Activated CD8-positive, alpha-beta T cell treated with anti-CD3 and anti-CD28 coated beads, Interleukin-2, amount 10 ng/mL, durations not matched to agents 7 days and 5 days (primary cell): ENCODE data around the gene PLA2G4D. TPM values are rescaled to one million over a fixed set of nuclear protein-coding genes. Genes with fewer than 3 reads are reported as not detected.

Experiments used
- ATAC-seq: fragments of 150-1000 bp; cut with Tn5 transposase; one replicate; pipeline ENCODE4 v1.10.0; 2021; ENCODE audit warnings: moderate library complexity
- CTCF ChIA-PET: fragments of 350-600 bp; sonication (Branson Sonifier 250); formaldehyde crosslinking; loops from one replicate; lab custom pipeline; 2021; ENCODE audit warnings: antibody characterized with exemption; lab: Charles Lee
- POLR2A ChIA-PET: fragments of 350-600 bp; sonication (Branson Sonifier 250); formaldehyde crosslinking; loops from one replicate; lab custom pipeline; 2021; ENCODE audit warnings: antibody characterized with exemption; lab: Charles Lee
- DNase-seq: peaks from one replicate; pipeline ENCODE4 v3.0.0-alpha.2; 2020
- H3K27ac Mint-ChIP-seq: one replicate; pipeline ENCODE4 v1.8.0; 2021; ENCODE audit warnings: mild to moderate bottlenecking, mixed read lengths
- H3K27me3 Mint-ChIP-seq: one replicate; pipeline ENCODE4 v1.8.0; 2021; ENCODE audit warnings: low read depth, mixed read lengths
- H3K36me3 Mint-ChIP-seq: one replicate; pipeline ENCODE4 v1.8.0; 2021; ENCODE audit warnings: low read depth, mixed read lengths
- H3K4me1 Mint-ChIP-seq: one replicate; pipeline ENCODE4 v1.8.0; 2021; ENCODE audit warnings: low read depth, mixed read lengths
- H3K4me3 Mint-ChIP-seq: one replicate; pipeline ENCODE4 v1.8.0; 2021; ENCODE audit warnings: mild to moderate bottlenecking, mixed read lengths
- H3K9me3 Mint-ChIP-seq: one replicate; pipeline ENCODE4 v1.8.0; 2022; ENCODE audit warnings: mixed read lengths; ENCODE audit not compliant: insufficient read depth
- total RNA-seq, 2 experiments: library from RNA; stranded (reverse); gene quantifications; one replicate each; pipeline ENCODE4 v1.2.3, GENCODE V29; 2021

PLA2G4D gene
- total RNA-seq, 2 experiments from 2014 or later, result not detected

GRCh38 chr15:42057799-42058646 is 36.3 kb downstream of the PLA2G4D start:
- peaks cover 33% of the 10 kb centered on the region for H3K27me3 Mint-ChIP-seq
- no peak for ATAC-seq
- POLR2A ChIA-PET, result no interaction called here

GRCh38 chr15:42056934-42057798 is 37.2 kb downstream of the PLA2G4D start:
- H3K36me3 Mint-ChIP-seq, result no peaks in the 10 kb centered on the region
- ATAC-seq (peak; percentile 80), DNase-seq (peak; percentile 59)
- H3K27ac Mint-ChIP-seq, result no peak overlapping the region
- peaks cover 14% of the 10 kb centered on the region for H3K4me1 Mint-ChIP-seq
- POLR2A ChIA-PET, result no interaction called here
- CTCF ChIA-PET, result interaction anchor here (1.0 to 6.7 kb wide), 9 partner anchors 8 to 283 kb away, joined by 3 to 64 read pairs (median 5); partner anchors contain the start of gene MAPKBP1
- H3K27me3 Mint-ChIP-seq, result peaks cover 33% of the 10 kb centered on the region
- peak overlapping the region; percentile 46 for H3K4me3 Mint-ChIP-seq
- no peaks in the 10 kb centered on the region for H3K9me3 Mint-ChIP-seq

More at GRCh38 chr15:42057799-42058646, 36.3 kb downstream of the PLA2G4D start:
- Mint-ChIP-seq H3K4me1 (peaks cover 14% of the 10 kb centered on the region), H3K9me3 (no peaks in the 10 kb centered on the region), H3K4me3 (no peak overlapping the region), H3K36me3 (no peaks in the 10 kb centered on the region), H3K27ac (no peak overlapping the region)
- CTCF ChIA-PET, result interaction anchor here (0.7 to 6.7 kb wide), 8 partner anchors 9 to 284 kb away, joined by 3 to 64 read pairs (median 6); partner anchors contain the start of gene MAPKBP1
- no peak for DNase-seq

DNA sequence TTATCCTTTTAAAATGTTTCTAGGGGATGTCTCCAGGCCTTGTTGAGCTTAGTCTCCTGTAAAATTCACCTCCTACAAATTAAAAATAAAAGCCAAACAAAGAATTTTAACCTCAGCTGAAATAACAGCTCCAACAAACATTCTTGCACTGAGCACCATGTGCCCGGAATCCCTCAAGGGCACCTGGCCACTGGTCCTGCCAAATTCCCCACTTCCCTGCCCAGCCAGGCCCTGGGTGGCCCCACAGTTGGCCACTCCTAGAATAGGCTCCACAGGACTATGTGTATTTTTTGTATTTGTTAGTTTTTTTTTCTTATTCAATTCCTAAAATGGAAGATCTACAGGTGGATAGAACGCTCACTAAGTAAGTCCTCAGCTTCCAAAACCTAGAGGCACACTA is 40.4 kb downstream of the PLA2G4D start:
- ChIA-PET POLR2A (no interaction called here), CTCF (interaction anchor here (6.7 kb wide), 1 partner anchor 65 kb away, joined by 64 read pairs; no protein-coding TSS in a partner anchor)
- Mint-ChIP-seq H3K4me3 (no peak overlapping the region), H3K9me3 (no peaks in the 10 kb centered on the region), H3K27me3 (peaks cover 36% of the 10 kb centered on the region), H3K4me1 (peaks cover 9% of the 10 kb centered on the region), H3K36me3 (no peaks in the 10 kb centered on the region), H3K27ac (no peak overlapping the region)
- DNase-seq (no peak), ATAC-seq (no peak)

DNA sequence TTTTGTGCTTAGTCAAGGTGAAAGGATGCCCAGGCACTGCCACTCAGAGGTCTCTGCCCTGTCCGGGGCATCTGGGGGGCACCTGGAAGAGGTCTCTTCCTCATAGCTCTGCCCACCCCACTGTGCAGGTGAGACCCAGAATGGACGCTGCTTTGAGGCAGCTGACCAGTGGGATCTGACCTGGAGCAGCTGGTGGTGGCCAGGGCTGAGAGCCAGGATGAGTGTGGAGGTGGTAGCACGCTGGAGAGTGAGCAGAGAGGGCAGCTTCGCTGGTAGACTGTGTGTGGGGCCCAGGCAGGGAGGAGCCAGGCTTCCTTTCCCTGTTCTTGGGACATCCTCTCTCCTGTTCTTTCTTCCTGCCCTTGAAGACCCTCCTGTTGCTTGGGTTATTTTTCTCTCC is 41.4 kb downstream of the PLA2G4D start:
- Mint-ChIP-seq H3K4me1 (peaks cover 9% of the 10 kb centered on the region), H3K9me3 (no peaks in the 10 kb centered on the region), H3K27me3 (peaks cover 32% of the 10 kb centered on the region), H3K27ac (no peak overlapping the region), H3K36me3 (no peaks in the 10 kb centered on the region), H3K4me3 (no peak overlapping the region)
- ATAC-seq, result no peak
- ChIA-PET CTCF (interaction anchor here (1.1 to 6.7 kb wide), 2 partner anchors 32 to 64 kb away, joined by 4 to 64 read pairs; no protein-coding TSS in a partner anchor), POLR2A (no interaction called here)
- DNase-seq, result no peak

GRCh38 chr15:42050484-42051255 is 43.7 kb downstream of the PLA2G4D start:
- peaks cover 19% of the 10 kb centered on the region for H3K27me3 Mint-ChIP-seq
- no peak overlapping the region for H3K27ac Mint-ChIP-seq
- ATAC-seq, result no peak
- no peak for DNase-seq
- H3K9me3 Mint-ChIP-seq, result no peaks in the 10 kb centered on the region
- H3K36me3 Mint-ChIP-seq, result no peaks in the 10 kb centered on the region
- H3K4me3 Mint-ChIP-seq, result no peak overlapping the region
- CTCF ChIA-PET, result no interaction called here
- H3K4me1 Mint-ChIP-seq, result no peaks in the 10 kb centered on the region
- POLR2A ChIA-PET, result no interaction called here

DNA sequence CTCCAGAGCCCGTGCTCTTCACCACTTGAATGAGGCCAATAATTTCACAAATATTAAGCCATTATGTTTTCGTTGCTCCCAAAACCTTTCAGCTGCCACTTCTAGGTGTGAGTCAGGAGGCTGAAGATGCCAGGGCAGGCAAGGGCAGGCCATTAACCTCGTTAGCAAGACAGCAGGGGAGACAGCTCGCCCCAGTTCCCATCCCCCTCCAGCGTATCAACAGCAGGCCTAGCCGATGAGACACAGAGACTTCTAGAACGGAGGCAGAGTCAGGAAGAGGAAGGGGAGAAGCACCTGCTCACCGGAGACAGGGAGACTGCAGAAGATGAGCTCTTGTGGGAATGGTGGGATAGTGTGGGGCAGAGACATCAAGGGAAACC is 45.6 kb downstream of the PLA2G4D start:
- Mint-ChIP-seq H3K9me3 (no peaks in the 10 kb centered on the region), H3K4me3 (no peak overlapping the region), H3K27me3 (peaks cover 14% of the 10 kb centered on the region), H3K4me1 (peaks cover 3% of the 10 kb centered on the region), H3K27ac (no peak overlapping the region), H3K36me3 (no peaks in the 10 kb centered on the region)
- ATAC-seq (no peak), DNase-seq (no peak)
- ChIA-PET CTCF (interaction anchor here (0.7 to 0.9 kb wide), 2 partner anchors 8 to 59 kb away, joined by 3 read pairs; no protein-coding TSS in a partner anchor), POLR2A (interaction anchor here (0.8 kb wide), 1 partner anchor 55 kb away, joined by 3 read pairs; no protein-coding TSS in a partner anchor)

DNA sequence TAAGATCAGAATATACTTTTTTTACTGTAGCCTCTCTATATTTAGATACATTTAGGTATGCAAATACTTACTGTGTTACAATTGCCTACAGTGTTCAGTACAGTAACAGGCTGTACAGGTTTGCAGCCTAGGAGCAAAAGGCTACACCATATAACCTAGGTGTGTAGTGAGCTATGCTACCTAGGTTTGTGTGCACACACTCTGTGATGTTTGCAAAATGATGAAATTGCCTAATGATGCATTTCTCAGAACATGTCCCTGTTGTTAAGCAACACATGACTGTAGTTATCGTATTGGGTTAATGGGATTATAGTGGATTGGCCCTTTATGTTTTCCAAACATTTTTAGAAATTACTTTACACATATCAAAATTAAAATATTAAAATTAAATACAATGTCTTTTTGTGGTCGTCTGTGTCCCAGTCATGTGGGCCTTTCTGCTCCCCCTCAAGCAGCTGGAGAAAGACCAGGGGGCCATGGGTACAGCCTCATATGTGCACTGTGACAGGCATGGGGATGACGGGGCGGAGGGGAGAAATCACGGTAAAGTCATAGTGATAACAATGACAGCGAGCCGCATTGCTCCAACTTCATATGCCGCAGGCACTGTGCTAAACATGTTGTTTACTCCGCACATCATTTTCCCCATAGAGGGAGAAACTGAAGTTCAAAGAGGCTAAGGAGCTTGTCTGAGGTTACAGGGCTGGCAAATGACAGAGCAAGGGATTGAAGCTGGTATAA is 46.1 kb downstream of the PLA2G4D start:
- Mint-ChIP-seq H3K27me3 (peaks cover 14% of the 10 kb centered on the region), H3K27ac (no peak overlapping the region), H3K4me1 (peaks cover 3% of the 10 kb centered on the region), H3K36me3 (no peaks in the 10 kb centered on the region), H3K9me3 (no peaks in the 10 kb centered on the region), H3K4me3 (no peak overlapping the region)
- no peak for ATAC-seq
- DNase-seq, result no peak
- POLR2A ChIA-PET, result interaction anchor here (0.8 kb wide), 1 partner anchor 55 kb away, joined by 3 read pairs; no protein-coding TSS in a partner anchor
- CTCF ChIA-PET, result interaction anchor here (0.6 to 0.9 kb wide), 3 partner anchors 9 to 58 kb away, joined by 3 read pairs; no protein-coding TSS in a partner anchor

GRCh38 chr15:42046597-42046996 is 47.8 kb downstream of the PLA2G4D start:
- ChIA-PET POLR2A (no interaction called here), CTCF (interaction anchor here (0.8 to 0.9 kb wide), 2 partner anchors 10 to 142 kb away, joined by 3 to 5 read pairs; no protein-coding TSS in a partner anchor)
- ATAC-seq (no peak), DNase-seq (no peak)
- Mint-ChIP-seq H3K9me3 (no peaks in the 10 kb centered on the region), H3K4me1 (peaks cover 3% of the 10 kb centered on the region), H3K27me3 (peaks cover 17% of the 10 kb centered on the region), H3K4me3 (no peak overlapping the region), H3K27ac (no peak overlapping the region), H3K36me3 (no peaks in the 10 kb centered on the region)

GRCh38 chr15:42045211-42045615 is 49.1 kb downstream of the PLA2G4D start:
- H3K36me3 Mint-ChIP-seq, result no peaks in the 10 kb centered on the region
- H3K27ac Mint-ChIP-seq, result no peak overlapping the region
- no peak for DNase-seq
- peaks cover 3% of the 10 kb centered on the region for H3K4me1 Mint-ChIP-seq
- ChIA-PET POLR2A (no interaction called here), CTCF (no interaction called here)
- peaks cover 22% of the 10 kb centered on the region for H3K27me3 Mint-ChIP-seq
- no peaks in the 10 kb centered on the region for H3K9me3 Mint-ChIP-seq
- no peak overlapping the region for H3K4me3 Mint-ChIP-seq
- no peak for ATAC-seq

- ATAC-seq (no peak), DNase-seq (no peak)
- H3K27ac Mint-ChIP-seq, result no peak overlapping the region
- no peak overlapping the region for H3K4me3 Mint-ChIP-seq
- ChIA-PET POLR2A (interaction anchor here (0.6 kb wide), 1 partner anchor 104 kb away, joined by 3 read pairs; no protein-coding TSS in a partner anchor), CTCF (interaction anchor here (0.5 to 1.4 kb wide), 3 partner anchors 12 to 94 kb away, joined by 3 to 4 read pairs (median 3); no protein-coding TSS in a partner anchor)
- H3K27me3 Mint-ChIP-seq, result peaks cover 18% of the 10 kb centered on the region
- no peaks in the 10 kb centered on the region for H3K36me3 Mint-ChIP-seq
- H3K9me3 Mint-ChIP-seq, result no peaks in the 10 kb centered on the region
- H3K4me1 Mint-ChIP-seq, result peaks cover 3% of the 10 kb centered on the region
These were observed 51.6 kb downstream of the PLA2G4D start for GRCh38 chr15:42042602-42043400.
